Measurements from ENCODE around the gene SH2D3C. TPM values are rescaled to one million over a fixed set of nuclear protein-coding genes. Genes with fewer than 3 reads are reported as not detected.

SH2D3C gene
- total and polyA plus RNA-seq, 2 of the 8 experiments (the other 6 are each of a cell fraction or from before 2014, with no cell fraction given), result 6.4 to 8.1 TPM

DNA sequence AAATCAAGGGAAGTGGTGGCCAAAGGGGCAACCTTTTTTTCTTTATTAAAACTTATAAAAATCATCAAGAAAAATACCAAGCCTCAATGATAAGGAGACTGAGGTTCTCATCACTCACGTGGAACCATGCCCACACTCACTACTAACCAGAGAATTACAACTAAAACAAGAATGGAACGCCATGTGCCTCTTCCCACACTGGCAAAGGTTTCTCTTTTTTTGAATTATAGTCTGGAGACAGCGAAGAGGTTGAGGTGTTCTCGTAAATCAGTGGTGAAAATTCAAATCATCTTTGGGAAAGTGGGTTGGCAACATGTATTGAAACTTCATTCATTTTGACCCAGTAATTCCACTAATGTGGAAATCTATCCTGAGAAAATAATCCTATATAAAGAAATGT is 43.6 kb upstream of the SH2D3C start (continued):
- TF ChIP-seq TAF1 (IDR thresholded peaks at IDR 0.05; ENCODE audit: low read depth, low read length), result no peak
- TF ChIP-seq, protein P1, sequence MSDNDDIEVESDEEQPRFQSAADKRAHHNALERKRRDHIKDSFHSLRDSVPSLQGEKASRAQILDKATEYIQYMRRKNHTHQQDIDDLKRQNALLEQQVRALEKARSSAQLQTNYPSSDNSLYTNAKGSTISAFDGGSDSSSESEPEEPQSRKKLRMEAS (IDR thresholded peaks at IDR 0.05), result no peak
